Sigmoid colon (tissue), 4 donors: ENCODE data around the gene BRD3.

ENCODE experiments used
- POLR2A ChIP-seq, 2 donors: fragments of 450-650 bp; IDR thresholded peaks; one replicate each; pipeline ENCODE4 v1.6.1; 2016; ENCODE audit warnings: antibody characterized with exemption in 2 of 2, mild to moderate bottlenecking in 2 of 2, moderate library complexity in 2 of 2
- POLR2AphosphoS5 ChIP-seq, 4 donors: sonication (generic); formaldehyde crosslinking; IDR thresholded peaks; one replicate each; pipeline ENCODE4 v1.6.1; 2017; ENCODE audit warnings: antibody characterized with exemption in 4 of 4
- TF ChIP-seq, protein P1 (sequence below), 4 experiments: fragments of 450-650 bp in 3 of 4; fragments of 200-600 bp in 1 of 4; IDR thresholded peaks; one replicate each; pipeline ENCODE4 v1.5.1; 2016 to 2019; ENCODE audit warnings: antibody characterized with exemption in 4 of 4, mild to moderate bottlenecking in 3 of 4, moderate library complexity in 2 of 4

GRCh38 chr9:134014946-134015345 is 52.9 kb downstream of the BRD3 start:
- TF ChIP-seq, protein P1, sequence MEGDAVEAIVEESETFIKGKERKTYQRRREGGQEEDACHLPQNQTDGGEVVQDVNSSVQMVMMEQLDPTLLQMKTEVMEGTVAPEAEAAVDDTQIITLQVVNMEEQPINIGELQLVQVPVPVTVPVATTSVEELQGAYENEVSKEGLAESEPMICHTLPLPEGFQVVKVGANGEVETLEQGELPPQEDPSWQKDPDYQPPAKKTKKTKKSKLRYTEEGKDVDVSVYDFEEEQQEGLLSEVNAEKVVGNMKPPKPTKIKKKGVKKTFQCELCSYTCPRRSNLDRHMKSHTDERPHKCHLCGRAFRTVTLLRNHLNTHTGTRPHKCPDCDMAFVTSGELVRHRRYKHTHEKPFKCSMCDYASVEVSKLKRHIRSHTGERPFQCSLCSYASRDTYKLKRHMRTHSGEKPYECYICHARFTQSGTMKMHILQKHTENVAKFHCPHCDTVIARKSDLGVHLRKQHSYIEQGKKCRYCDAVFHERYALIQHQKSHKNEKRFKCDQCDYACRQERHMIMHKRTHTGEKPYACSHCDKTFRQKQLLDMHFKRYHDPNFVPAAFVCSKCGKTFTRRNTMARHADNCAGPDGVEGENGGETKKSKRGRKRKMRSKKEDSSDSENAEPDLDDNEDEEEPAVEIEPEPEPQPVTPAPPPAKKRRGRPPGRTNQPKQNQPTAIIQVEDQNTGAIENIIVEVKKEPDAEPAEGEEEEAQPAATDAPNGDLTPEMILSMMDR (IDR thresholded peaks at IDR 0.05) = no peak
- TF ChIP-seq POLR2A (IDR thresholded peaks at IDR 0.05) = no peak
- no peak for TF ChIP-seq POLR2AphosphoS5 (IDR thresholded peaks at IDR 0.05)
